ENCODE measurements around the gene GORAB.

GORAB gene

GRCh38 chr1:170539154-170539553, 7.2 kb downstream of the GORAB start:
- H3K36me3 ChIP-seq (ENCODE audit: insufficient read depth, low read depth, low read length) = peaks cover 63% of the 10 kb centered on the region
- H3K27ac ChIP-seq (ENCODE audit: low read length) = no peak overlapping the region
- no peaks in the 10 kb centered on the region for H3K4me1 ChIP-seq (ENCODE audit: insufficient read depth, low read length)
- no peaks in the 10 kb centered on the region for H3K27me3 ChIP-seq (ENCODE audit: insufficient read depth, low read length)
- no peaks in the 10 kb centered on the region for H3K9me3 ChIP-seq (ENCODE audit: insufficient read depth, low read depth, low read length)
- H3K9ac ChIP-seq (ENCODE audit: low read depth, low read length) = no peak overlapping the region
- H3K4me3 ChIP-seq (ENCODE audit: low read length) = no peak overlapping the region

GRCh38 chr1:170544624-170545023, 12.7 kb downstream of the GORAB start:
- Histone ChIP-seq H3K27ac (ENCODE audit: low read length) (no peak overlapping the region), H3K27me3 (ENCODE audit: insufficient read depth, low read length) (no peaks in the 10 kb centered on the region), H3K4me3 (ENCODE audit: low read length) (no peak overlapping the region), H3K4me1 (ENCODE audit: insufficient read depth, low read length) (no peaks in the 10 kb centered on the region), H3K9ac (ENCODE audit: low read depth, low read length) (no peak overlapping the region), H3K9me3 (ENCODE audit: insufficient read depth, low read depth, low read length) (no peaks in the 10 kb centered on the region), H3K36me3 (ENCODE audit: insufficient read depth, low read depth, low read length) (peaks cover 94% of the 10 kb centered on the region)

- H3K4me1 ChIP-seq (ENCODE audit: insufficient read depth, low read length) = no peaks in the 10 kb centered on the region
- peaks cover 94% of the 10 kb centered on the region for H3K36me3 ChIP-seq (ENCODE audit: insufficient read depth, low read depth, low read length)
- H3K9ac ChIP-seq (ENCODE audit: low read depth, low read length) = no peak overlapping the region
- no peak overlapping the region for H3K27ac ChIP-seq (ENCODE audit: low read length)
- no peaks in the 10 kb centered on the region for H3K27me3 ChIP-seq (ENCODE audit: insufficient read depth, low read length)
- H3K9me3 ChIP-seq (ENCODE audit: insufficient read depth, low read depth, low read length) = no peaks in the 10 kb centered on the region
- H3K4me3 ChIP-seq (ENCODE audit: low read length) = no peak overlapping the region
These were observed 13.5 kb downstream of the GORAB start for GRCh38 chr1:170545476-170545875.

GRCh38 chr1:170547255-170547654, 15.3 kb downstream of the GORAB start:
- peaks cover 94% of the 10 kb centered on the region for H3K36me3 ChIP-seq (ENCODE audit: insufficient read depth, low read depth, low read length)
- no peaks in the 10 kb centered on the region for H3K27me3 ChIP-seq (ENCODE audit: insufficient read depth, low read length)

GRCh38 chr1:170548497-170548896, 16.5 kb downstream of the GORAB start:
- Histone ChIP-seq H3K9ac (ENCODE audit: low read depth, low read length) (no peak overlapping the region), H3K27me3 (ENCODE audit: insufficient read depth, low read length) (no peaks in the 10 kb centered on the region), H3K27ac (ENCODE audit: low read length) (no peak overlapping the region), H3K36me3 (ENCODE audit: insufficient read depth, low read depth, low read length) (peaks cover 92% of the 10 kb centered on the region), H3K4me3 (ENCODE audit: low read length) (no peak overlapping the region), H3K9me3 (ENCODE audit: insufficient read depth, low read depth, low read length) (no peaks in the 10 kb centered on the region), H3K4me1 (ENCODE audit: insufficient read depth, low read length) (no peaks in the 10 kb centered on the region)

More at GRCh38 chr1:170547255-170547654, 15.3 kb downstream of the GORAB start:
- no peaks in the 10 kb centered on the region for H3K9me3 ChIP-seq (ENCODE audit: insufficient read depth, low read depth, low read length)
- H3K4me1 ChIP-seq (ENCODE audit: insufficient read depth, low read length) = no peaks in the 10 kb centered on the region
- H3K4me3 ChIP-seq (ENCODE audit: low read length) = no peak overlapping the region
- no peak overlapping the region for H3K9ac ChIP-seq (ENCODE audit: low read depth, low read length)
- no peak overlapping the region for H3K27ac ChIP-seq (ENCODE audit: low read length)

GRCh38 chr1:170555370-170555769, 23.4 kb downstream of the GORAB start:
- Histone ChIP-seq H3K36me3 (ENCODE audit: insufficient read depth, low read depth, low read length) (peaks cover 29% of the 10 kb centered on the region), H3K27ac (ENCODE audit: low read length) (no peak overlapping the region), H3K4me3 (ENCODE audit: low read length) (no peak overlapping the region), H3K9ac (ENCODE audit: low read depth, low read length) (no peak overlapping the region), H3K4me1 (ENCODE audit: insufficient read depth, low read length) (no peaks in the 10 kb centered on the region), H3K27me3 (ENCODE audit: insufficient read depth, low read length) (no peaks in the 10 kb centered on the region), H3K9me3 (ENCODE audit: insufficient read depth, low read depth, low read length) (no peaks in the 10 kb centered on the region)

- no peaks in the 10 kb centered on the region for H3K9me3 ChIP-seq (ENCODE audit: insufficient read depth, low read depth, low read length)
- H3K9ac ChIP-seq (ENCODE audit: low read depth, low read length) = no peak overlapping the region
- H3K36me3 ChIP-seq (ENCODE audit: insufficient read depth, low read depth, low read length) = peaks cover 13% of the 10 kb centered on the region
These were observed 25.0 kb downstream of the GORAB start for GRCh38 chr1:170556917-170557316.

GRCh38 chr1:170558731-170559130, 26.8 kb downstream of the GORAB start:
- Histone ChIP-seq H3K36me3 (ENCODE audit: insufficient read depth, low read depth, low read length) (no peaks in the 10 kb centered on the region), H3K4me1 (ENCODE audit: insufficient read depth, low read length) (peaks cover 15% of the 10 kb centered on the region), H3K27me3 (ENCODE audit: insufficient read depth, low read length) (no peaks in the 10 kb centered on the region), H3K9me3 (ENCODE audit: insufficient read depth, low read depth, low read length) (no peaks in the 10 kb centered on the region), H3K9ac (ENCODE audit: low read depth, low read length) (no peak overlapping the region), H3K4me3 (ENCODE audit: low read length) (no peak overlapping the region), H3K27ac (ENCODE audit: low read length) (no peak overlapping the region)

More at GRCh38 chr1:170556917-170557316, 25.0 kb downstream of the GORAB start:
- H3K27me3 ChIP-seq (ENCODE audit: insufficient read depth, low read length) = no peaks in the 10 kb centered on the region
- H3K27ac ChIP-seq (ENCODE audit: low read length) = no peak overlapping the region
- no peak overlapping the region for H3K4me3 ChIP-seq (ENCODE audit: low read length)
- H3K4me1 ChIP-seq (ENCODE audit: insufficient read depth, low read length) = no peaks in the 10 kb centered on the region

- Histone ChIP-seq H3K9me3 (ENCODE audit: insufficient read depth, low read depth, low read length) (no peaks in the 10 kb centered on the region), H3K4me3 (ENCODE audit: low read length) (no peak overlapping the region), H3K27ac (ENCODE audit: low read length) (no peak overlapping the region), H3K27me3 (ENCODE audit: insufficient read depth, low read length) (no peaks in the 10 kb centered on the region), H3K9ac (ENCODE audit: low read depth, low read length) (no peak overlapping the region), H3K4me1 (ENCODE audit: insufficient read depth, low read length) (peaks cover 18% of the 10 kb centered on the region), H3K36me3 (ENCODE audit: insufficient read depth, low read depth, low read length) (no peaks in the 10 kb centered on the region)
These were observed 27.2 kb downstream of the GORAB start for GRCh38 chr1:170559166-170559565.

- Histone ChIP-seq H3K4me1 (ENCODE audit: insufficient read depth, low read length) (peaks cover 21% of the 10 kb centered on the region), H3K36me3 (ENCODE audit: insufficient read depth, low read depth, low read length) (no peaks in the 10 kb centered on the region), H3K27ac (ENCODE audit: low read length) (no peak overlapping the region), H3K27me3 (ENCODE audit: insufficient read depth, low read length) (no peaks in the 10 kb centered on the region), H3K9me3 (ENCODE audit: insufficient read depth, low read depth, low read length) (no peaks in the 10 kb centered on the region), H3K4me3 (ENCODE audit: low read length) (no peak overlapping the region), H3K9ac (ENCODE audit: low read depth, low read length) (no peak overlapping the region)
These were observed 28.8 kb downstream of the GORAB start for GRCh38 chr1:170560681-170561285.

GRCh38 chr1:170562646-170563338, 30.8 kb downstream of the GORAB start:
- H3K27ac ChIP-seq (ENCODE audit: low read length) = peak overlapping the region; percentile 64
- H3K27me3 ChIP-seq (ENCODE audit: insufficient read depth, low read length) = no peaks in the 10 kb centered on the region
- peak overlapping the region; percentile 47; the same call in 1 of the 2 replicates for H3K9ac ChIP-seq (ENCODE audit: low read depth, low read length)
- peak overlapping the region; percentile 13; the same call in 1 of the 2 replicates for H3K4me3 ChIP-seq (ENCODE audit: low read length)
- H3K4me1 ChIP-seq (ENCODE audit: insufficient read depth, low read length) = peaks cover 21% of the 10 kb centered on the region
- no peaks in the 10 kb centered on the region for H3K36me3 ChIP-seq (ENCODE audit: insufficient read depth, low read depth, low read length)
- H3K9me3 ChIP-seq (ENCODE audit: insufficient read depth, low read depth, low read length) = no peaks in the 10 kb centered on the region

- peaks cover 19% of the 10 kb centered on the region for H3K4me1 ChIP-seq (ENCODE audit: insufficient read depth, low read length)
- H3K9me3 ChIP-seq (ENCODE audit: insufficient read depth, low read depth, low read length) = no peaks in the 10 kb centered on the region
- no peaks in the 10 kb centered on the region for H3K36me3 ChIP-seq (ENCODE audit: insufficient read depth, low read depth, low read length)
- H3K27ac ChIP-seq (ENCODE audit: low read length) = no peak overlapping the region
- H3K27me3 ChIP-seq (ENCODE audit: insufficient read depth, low read length) = no peaks in the 10 kb centered on the region
- no peak overlapping the region for H3K9ac ChIP-seq (ENCODE audit: low read depth, low read length)
- H3K4me3 ChIP-seq (ENCODE audit: low read length) = no peak overlapping the region
These were observed 35.2 kb downstream of the GORAB start for GRCh38 chr1:170567214-170567613.

All from iPS-20b (cell line).